HG03097 (cell line): ENCODE results near the gene ZBTB39.
"Not testable (repeated sequence)": the region's sequence is repeated elsewhere in the genome, so short reads cannot be mapped to it uniquely, and the experiment has no call there.

Source experiments
- ATAC-seq: cut with Tn5 transposase; IDR thresholded peaks from one replicate; pipeline ENCODE4 v1.9.1; 2021; ENCODE audit not compliant: unreplicated experiment, low FRiP score

ZBTB39 gene

DNA sequence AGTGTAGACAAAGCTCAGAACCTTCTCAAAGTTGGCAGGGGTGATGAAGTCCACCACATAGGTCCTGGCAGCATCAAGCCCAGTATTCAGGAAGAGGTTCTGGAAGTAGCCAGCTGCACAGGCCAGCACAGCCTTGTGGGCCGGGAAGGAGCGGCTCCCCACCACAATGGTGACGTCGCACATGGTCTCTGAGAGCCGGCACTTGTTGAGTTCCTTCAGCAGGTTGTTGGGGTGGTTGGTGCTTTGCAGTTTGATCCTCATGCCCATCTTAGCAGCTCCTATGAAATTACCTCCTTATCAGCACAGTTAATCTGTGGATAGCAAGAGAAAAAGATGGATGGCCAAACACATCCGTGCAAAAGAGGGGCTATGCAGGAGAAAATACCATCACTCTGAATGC lies 1.7 kb downstream of the ZBTB39 start:
- no peak for ATAC-seq

DNA sequence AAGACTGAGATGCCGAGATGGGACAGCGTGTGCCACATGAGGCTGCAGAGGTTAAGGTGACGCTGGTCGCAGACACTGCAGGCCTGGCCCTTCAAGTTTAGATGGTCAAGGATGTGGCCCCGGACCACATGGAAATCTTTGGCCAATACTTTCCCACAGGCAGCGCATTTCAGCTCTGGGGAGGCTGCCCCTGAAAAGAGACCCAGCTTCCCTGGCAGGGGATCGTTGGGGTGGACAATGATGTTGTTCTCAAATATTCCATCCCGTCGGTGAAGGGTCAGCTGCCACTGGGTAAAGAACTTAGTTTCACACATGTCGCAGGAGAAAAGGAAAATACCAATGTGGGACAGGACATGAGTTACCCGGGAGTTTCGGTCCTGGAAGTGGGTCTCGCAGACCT lies 3.0 kb downstream of the ZBTB39 start:
- ATAC-seq, result no peak

DNA sequence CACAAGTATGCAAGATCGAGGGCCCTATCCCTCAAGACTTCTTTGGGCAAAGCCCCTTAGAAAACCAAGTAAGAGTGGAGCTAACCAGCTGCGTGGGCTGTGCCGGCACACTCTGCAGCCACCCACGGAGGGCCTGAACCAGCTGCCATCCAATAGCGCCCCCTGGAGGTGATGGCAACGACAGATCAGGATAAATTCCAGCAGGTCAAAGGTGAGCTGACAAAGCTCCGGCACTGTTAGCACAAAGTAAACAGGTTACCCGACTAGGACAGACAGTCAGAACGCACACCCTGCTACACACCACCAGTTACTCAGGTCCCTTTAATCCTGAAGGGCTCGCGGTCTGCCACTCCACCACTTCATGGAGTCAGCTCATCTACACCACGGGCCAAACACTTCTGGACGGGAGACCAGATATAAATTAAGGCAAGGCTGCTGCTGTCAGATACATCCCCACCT lies 4.9 kb downstream of the ZBTB39 start:
- no peak for ATAC-seq

DNA sequence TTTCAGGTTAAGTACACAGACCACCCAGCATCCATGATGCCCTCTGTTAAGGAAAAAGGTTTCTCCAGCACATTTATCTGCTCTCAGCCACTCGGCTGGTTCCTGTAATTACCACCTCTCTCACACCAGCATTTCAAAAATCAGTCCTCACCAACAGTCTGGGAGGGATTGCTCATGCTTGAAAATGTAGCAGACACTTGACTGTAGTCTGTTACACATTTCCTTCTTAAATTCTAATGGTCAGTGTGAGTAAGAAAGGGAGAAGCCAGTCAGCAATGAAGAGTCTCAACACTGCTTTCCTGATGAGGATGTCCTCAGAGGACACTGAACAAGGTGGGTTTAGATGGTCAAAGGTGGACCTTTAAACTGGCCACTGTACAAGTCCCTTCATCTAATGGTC lies 6.0 kb downstream of the ZBTB39 start:
- no peak for ATAC-seq

DNA sequence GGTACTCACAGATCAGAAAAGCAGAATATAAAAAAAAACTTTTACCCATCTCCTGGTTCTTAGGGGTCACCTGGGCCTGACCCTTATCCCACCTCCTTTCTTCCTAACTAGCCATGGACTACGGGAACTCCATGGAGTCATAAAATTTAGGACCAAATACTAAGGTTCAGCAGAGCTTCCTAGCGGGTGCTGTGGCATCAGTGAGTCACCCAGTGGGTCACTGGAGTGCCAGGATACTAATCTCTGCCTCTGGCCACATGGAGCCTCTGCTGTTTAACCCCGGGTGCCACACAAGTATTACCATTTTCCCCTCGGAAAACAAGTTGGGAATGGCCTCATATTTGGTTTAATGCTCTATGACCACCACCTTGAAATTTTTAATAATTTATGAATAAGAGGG lies 6.9 kb downstream of the ZBTB39 start:
- no peak for ATAC-seq

DNA sequence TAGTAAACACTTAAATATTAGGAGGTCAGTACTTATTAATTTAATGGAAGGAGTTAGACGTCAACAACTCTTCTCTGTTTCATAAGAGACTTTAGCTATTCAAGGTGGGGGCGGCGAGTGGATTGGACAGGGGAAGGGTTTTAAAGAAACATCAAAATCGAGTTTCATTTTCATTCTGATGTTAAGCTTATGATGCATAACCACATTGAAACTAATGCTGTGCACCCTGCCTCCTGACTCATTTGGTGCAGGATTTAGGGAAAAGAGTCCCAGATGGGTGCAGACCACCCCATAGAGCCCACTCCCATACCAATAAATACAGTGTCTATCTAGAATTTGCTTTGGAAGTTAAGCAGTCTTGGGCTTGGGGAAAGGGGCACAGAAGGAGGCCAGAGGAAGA lies 7.4 kb downstream of the ZBTB39 start:
- peak; percentile 68 for ATAC-seq

DNA sequence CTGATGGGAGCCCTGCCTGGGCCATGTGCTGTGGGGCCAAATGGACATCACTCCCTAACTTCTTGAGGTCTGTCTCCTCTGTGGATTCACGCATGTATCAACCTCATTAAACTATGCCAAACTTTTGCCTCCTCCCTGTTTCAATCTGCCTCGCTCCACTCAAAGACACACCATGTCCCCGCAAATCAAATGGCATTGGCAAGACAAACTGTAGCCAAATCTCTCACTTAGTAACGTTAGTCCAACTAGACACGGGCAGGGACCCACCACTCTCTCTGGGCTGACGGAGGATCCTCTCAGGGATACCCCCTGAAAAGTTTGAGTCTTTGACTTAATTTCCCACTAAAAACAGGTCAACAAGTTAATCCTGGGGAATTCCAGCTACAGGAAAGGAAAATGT lies 8.0 kb downstream of the ZBTB39 start:
- ATAC-seq, result no peak

DNA sequence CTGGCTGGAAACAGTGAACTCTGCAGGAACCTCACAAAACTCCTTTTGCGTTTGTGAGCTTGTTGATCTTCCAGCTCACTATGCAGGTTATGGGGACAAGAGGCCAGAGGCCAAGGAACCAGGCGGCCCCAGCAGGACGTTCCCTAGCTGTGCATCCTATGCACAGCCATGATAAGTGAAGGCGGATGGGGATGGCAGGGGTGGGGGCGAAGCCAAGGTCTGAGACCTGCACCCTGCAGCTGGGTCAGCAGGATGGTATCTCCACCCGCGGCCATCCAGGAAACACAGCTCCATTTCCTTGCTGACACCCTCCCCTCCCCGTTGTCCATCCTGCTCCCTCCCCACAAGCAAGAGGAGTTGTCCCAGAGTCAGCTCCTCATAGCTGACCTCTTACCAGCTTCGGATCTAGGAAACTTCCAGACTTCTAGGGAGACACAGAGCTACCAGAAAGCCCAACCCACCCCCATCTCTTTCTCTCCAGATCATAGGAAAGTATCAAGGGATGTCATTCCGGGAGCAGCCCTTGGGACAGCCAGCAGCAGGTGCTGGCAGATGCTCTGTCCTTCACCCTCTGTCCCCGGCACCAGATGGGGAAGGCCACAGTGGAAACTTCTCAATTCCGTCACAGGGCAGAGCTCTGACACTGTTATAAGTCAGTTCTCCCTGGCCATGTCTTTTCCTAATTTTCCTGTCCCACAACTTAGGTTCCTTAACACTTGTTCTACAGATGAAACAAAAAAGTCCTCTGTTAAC lies 9.4 kb downstream of the ZBTB39 start:
- no peak for ATAC-seq

DNA sequence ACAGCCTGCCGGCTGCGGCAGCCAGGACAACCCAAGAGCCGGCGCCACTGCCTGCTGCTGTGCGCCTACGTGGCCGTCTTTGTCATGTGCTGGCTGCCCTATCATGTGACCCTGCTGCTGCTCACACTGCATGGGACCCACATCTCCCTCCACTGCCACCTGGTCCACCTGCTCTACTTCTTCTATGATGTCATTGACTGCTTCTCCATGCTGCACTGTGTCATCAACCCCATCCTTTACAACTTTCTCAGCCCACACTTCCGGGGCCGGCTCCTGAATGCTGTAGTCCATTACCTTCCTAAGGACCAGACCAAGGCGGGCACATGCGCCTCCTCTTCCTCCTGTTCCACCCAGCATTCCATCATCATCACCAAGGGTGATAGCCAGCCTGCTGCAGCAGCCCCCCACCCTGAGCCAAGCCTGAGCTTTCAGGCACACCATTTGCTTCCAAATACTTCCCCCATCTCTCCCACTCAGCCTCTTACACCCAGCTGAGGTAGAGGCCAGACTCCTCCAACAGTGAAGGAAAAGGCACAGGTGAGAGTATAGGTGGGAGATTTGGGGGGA lies 10.3 kb downstream of the ZBTB39 start:
- no peak for ATAC-seq

DNA sequence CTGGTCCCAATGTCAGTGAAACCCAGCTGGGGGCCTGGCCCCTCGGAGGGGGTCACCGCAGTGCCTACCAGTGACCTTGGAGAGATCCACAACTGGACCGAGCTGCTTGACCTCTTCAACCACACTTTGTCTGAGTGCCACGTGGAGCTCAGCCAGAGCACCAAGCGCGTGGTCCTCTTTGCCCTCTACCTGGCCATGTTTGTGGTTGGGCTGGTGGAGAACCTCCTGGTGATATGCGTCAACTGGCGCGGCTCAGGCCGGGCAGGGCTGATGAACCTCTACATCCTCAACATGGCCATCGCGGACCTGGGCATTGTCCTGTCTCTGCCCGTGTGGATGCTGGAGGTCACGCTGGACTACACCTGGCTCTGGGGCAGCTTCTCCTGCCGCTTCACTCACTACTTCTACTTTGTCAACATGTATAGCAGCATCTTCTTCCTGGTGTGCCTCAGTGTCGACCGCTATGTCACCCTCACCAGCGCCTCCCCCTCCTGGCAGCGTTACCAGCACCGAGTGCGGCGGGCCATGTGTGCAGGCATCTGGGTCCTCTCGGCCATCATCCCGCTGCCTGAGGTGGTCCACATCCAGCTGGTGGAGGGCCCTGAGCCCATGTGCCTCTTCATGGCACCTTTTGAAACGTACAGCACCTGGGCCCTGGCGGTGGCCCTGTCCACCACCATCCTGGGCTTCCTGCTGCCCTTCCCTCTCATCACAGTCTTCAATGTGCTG lies 11.0 kb downstream of the ZBTB39 start:
- no peak for ATAC-seq

DNA sequence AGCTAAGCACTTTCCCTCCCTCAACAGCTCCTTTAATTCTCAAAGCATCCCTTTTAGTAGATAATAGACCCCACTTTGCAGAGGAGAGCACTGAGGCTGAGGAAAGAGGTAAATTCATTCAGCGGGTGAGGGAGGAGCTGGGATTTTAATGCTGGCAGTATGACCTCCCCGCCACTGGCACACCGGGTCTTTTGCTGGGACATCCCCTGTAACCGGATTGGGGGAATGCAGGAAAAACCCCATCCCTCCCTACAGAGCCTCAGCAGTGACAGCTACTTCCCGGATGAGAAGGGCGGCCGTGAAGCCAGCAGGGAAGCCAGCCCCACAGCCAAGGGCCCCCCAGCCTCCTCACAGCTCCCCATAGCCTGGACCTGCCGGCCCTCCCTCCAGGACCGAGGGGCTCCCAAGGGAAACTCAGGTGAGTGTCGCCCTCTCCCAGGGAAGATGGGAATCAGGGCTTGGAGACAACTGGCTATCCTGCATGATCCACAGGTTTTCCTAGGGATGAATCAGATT lies 12.1 kb downstream of the ZBTB39 start:
- no peak for ATAC-seq

DNA sequence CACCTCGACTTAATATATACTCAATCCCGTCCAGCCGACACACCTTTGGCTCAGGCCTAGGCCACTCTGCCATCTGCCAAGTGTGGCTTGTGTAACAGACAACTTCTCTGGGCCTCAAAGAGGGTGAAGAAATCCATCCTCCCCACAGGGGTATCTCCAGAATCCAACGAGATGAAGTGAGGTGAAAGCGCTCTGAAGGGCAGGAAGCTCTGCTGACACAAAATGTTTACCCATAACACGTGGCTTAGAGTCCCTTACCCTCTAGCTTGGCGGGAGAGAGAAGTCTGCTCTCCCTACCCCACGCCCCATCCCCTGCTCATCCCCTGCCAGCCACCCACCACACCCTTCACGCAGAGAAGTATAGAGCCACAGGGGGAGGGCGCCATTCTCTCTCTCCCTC lies 13.0 kb downstream of the ZBTB39 start:
- ATAC-seq, result no peak

DNA sequence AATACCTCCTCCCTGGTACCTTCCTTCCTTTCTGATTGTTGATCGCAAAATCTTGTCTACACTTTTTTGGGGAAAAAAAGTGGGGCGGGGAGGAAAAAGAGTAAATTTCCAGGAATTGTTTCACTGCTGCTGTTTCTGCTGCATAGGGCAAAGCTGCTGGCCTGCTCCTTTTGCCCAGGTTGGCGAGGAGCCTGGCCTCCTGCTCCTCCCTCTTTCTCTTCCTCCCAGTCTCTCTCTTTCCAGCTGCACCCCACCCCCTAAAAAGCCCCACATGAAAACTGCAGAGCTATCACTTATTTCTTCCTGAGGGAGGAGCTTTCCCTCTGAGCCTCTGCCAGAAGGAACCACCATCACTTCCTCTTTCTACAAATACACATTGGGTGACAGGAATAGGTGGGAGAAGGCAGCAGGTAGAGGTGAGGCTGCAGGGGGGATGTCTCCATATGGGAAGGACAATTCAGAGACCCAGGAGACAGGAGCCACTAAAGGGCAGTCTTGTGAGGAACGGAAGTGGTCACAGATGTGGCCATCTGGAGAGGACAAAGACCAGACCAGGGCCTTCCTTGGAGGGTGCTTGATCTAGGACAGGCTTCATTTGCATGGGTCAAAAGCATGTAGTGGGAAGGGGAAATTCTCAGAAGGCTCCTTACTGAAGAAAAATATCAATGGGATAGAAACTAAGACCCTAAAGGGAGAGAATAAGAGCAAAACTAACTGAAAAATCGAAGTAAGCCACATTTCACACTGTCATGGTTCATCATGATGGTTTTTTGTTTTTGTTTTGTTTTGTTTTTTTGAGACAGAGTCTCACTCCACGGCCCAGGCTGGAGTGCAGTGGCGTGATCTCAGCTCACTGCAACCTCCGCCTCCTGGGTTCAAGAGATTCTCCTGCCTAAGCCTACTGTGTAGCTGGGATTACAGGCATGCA lies 14.8 kb downstream of the ZBTB39 start:
- no peak for ATAC-seq

DNA sequence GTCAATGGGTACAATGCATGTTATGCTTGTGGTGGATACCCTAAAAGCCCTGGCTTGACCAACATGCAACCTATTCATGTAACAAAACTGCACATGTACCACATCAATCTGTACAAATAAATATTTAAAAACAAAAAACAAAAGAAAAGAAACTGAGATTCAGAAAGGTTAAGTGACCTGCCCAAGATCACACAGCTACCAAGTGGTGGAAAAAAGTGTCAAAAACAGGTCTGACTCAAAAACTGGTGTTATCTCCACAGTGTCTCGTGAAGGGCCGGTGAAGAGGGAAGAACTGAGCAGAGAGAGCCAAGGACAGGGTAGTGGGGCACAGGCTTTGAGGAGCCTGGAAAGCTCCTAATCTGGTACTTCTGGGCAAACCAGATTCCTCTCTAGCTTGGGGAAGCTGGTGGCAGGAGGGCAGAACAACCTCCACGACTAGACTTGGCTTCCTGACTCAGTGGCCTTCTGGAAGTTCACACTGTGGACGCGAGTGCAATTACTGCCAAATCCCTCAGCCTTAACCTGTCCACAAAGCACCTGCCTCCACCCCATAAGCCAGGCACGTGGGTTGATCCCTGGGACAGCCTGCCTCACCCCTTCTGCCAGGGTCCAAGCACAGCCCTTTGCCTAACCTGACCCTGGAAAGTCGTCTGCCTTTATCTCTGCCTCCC lies 15.6 kb downstream of the ZBTB39 start:
- no peak for ATAC-seq

DNA sequence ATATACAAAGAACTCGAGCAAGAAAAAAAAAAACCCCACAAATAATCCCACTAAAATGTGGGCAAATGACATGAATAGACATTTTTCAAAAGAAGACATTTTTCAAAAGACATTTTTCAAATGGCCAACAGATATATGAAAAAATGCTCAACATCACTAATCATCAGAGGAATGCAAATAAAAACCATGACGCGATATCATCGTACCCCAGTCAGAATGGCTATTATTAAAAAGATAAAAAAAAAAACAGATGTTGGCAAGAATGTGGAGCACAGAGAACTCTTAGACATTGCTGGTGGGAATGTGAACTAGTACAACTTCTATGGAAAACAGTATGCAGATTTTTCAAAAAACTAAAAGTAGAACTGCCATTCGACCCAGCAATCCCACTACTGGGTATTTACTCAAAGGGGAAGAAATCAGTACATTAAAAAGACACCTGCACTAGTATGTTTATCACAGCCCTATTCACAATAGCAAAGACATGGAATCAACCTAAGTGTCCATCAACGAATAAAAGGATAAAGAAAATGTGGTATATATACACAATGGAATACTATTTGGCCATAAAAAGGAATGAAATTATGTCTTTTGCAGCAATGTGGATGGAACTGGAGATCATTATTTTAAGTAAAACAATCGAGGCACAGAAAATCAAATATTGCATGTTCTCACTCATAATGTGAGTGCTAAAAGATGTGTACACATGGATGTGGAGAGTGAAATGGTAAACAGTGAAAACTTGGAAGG lies 16.3 kb downstream of the ZBTB39 start:
- no peak for ATAC-seq

DNA sequence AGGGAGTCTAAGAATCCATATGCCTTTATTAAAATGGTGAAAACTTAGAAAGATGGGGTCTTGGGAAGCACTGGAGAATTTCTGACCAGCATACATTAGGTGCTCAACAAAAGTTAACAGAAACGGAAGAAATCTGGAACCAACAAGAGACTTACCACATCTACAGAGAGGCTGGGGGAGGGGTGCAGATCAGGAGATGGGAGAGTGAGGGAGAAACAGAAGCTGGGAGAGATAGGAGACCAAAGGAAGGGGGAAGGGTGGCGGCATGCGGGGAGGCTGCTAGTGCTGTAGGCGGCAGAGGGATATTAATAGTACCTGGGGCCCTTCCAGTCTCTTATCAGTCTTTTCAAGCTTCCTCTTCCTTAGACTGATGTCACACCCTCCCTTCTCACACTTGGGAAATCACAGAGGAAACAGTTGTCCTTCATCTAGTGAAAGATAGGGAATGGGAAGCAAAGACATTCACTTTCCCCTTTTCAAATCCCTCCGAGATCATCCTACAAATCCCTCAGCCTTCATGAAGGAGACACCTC lies 18.1 kb downstream of the ZBTB39 start:
- ATAC-seq, result no peak

DNA sequence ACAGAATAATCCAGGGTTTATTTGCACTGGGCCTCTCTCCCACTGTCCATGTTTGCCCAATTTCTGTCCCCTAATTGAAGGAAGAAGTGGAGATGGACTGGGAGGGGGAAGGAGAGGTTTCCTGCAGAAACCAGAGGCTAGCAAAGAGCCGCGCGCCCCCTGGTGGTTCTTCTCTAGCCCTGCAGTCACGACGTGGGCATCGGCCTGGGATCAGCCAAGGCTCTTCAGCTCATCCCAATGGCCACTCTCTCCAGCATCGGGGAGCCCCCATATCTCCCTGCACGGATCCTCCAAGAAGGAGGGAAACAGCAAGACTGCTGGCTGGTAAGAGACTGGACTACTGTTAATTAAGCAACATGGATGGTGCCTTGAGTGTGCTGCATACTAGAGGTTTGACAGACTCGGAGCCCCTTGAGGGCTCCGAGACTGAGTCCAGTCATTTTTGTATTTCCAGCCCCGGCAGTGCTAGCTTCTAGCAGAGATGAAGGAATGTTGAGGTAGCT lies 18.7 kb downstream of the ZBTB39 start:
- ATAC-seq, result no peak

DNA sequence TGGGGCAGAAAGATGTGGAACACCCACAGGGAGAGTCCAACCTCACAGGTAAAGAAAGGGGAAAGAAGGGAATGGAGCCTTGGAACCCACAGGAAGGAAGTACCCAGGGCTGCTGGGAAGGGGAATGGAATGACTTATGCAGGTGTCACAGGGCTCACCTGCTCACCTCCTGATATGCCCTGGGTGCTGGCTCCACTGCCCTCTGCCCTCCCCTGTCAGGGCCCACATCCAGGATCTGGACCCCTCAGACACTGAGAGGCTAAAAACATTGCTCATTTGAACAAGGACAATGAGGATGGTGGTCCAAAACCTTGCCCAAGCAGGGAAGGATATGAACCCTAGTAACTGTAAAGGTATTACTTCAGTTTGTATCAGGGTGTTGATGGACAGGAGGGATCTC lies 19.3 kb downstream of the ZBTB39 start:
- ATAC-seq, result no peak

DNA sequence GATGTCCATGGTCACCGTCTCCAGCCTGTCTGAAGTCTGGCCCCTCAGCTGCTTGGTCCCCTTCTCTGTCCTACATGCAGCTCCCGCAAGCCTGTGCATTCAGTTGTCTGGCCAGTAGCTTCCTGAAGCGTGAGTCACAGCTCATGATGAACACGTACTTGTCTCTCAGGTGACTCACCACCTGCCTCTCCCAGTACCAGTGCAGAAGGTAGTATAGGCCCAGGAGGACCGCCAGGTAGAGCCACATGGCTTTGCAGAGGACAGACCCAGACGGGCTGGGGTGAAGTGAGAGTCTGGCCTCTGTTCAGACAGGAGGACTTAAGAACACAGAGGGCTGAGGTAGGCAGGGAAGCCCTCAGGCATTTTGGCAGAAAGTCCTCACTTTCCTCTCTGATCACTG lies 20.6 kb downstream of the ZBTB39 start:
- ATAC-seq, result not testable (repeated sequence)
